ENCODE results near the gene RASGEF1B.

The RASGEF1B gene

GRCh38 chr4:81465406-81466340 lies 6.0 kb downstream of the RASGEF1B start:
- DNase-seq, result peak; percentile 2 to 32 (median 26)

DNA sequence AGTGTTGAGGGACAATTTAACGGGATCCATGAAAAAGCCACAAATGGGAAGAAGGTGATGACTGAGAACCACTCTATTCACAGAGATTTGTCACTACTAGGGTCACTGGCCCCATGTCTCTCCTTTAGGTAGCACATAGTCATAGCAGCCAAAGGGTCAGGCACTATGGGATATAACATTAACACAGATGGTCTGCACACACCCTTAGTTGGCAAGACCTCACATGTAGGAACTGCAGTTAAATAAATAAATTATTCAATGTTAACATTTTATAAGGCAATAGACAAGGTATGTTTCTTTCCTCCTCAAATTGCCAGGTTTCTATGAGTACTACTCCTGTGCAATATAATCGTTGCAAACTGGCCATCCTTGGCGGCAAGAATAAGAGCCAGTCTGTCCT lies 10.9 kb downstream of the RASGEF1B start:
- peak; percentile 24 to 29 (median 28) for DNase-seq

DNA sequence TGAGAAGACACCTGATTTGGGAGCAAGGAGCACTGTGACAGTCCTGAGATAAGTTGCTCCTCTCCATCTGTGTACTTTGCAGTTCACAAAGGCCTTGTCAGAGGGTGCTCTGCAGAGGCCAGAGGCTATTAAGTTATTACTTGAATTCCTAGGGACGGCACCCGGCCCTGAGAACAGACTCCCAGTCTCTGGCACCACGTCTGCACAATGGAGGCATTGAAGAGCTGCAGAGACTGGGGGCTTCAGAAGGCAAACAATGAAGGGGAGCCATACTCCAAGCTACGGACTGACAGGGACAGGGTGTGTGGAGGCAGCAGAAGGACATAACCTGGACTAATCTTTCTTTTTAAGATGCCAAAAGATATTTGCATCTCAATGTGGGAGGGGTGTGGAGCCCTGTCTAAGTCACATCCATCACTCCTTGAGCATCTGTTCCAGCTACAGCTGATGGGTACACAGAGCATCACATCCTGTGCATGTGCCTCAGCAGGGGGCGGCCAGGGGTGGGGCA lies 11.5 kb downstream of the RASGEF1B start:
- peak; percentile 17 to 23 (median 19) for DNase-seq

DNA sequence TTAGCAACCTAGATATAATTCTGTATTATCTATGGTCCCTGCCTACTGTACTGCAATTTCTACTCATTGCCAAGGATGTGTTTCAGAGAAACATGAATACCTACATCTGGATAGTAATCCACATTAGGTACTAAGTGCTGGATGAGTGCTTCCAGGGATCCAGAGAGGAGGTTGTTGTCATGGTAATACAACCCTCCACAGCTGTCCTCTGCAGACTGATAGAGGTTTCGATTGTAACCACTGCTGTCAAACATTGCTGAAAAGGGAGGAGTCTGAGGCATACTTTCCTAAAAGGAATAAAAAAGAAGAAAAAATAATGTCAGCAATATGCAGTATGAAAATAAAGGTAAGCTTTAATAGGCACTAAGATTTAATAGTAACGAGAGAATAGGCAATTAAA lies 12.5 kb downstream of the RASGEF1B start:
- peak in 2 of 3 donors; percentile 6 to 14 for DNase-seq

DNA sequence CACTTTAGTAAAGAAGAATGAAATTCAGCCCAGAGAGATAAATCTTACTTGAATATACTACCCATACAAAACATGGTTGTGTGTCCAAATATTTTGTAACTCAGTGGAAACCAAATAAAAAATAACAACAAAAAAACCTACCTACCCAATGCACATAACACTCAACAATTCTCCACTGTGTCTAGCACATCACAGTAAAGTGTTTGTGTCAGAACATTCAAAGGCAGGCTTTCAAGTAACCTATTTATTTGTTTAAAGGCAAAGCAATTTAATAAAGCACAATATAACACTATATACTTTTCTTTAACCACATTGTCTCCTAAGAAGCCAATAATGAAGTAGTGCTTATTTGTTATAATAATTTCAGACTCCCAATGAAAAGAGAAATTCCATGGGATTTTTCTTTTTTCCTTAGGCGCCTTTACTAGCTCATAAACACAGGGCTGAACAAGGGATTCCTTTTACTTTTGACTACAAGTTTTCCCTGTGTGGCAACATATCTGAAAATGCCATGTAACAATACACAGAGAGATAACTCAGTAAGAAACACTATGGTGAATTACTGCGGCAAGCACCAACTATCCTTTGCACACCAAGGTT lies 13.7 kb downstream of the RASGEF1B start:
- DNase-seq, result peak in 1 of 3 donors; percentile 8

- DNase-seq, result peak in 1 of 3 donors; percentile 6
Measured at GRCh38 chr4:81457345-81457744, 14.4 kb downstream of the RASGEF1B start.

DNA sequence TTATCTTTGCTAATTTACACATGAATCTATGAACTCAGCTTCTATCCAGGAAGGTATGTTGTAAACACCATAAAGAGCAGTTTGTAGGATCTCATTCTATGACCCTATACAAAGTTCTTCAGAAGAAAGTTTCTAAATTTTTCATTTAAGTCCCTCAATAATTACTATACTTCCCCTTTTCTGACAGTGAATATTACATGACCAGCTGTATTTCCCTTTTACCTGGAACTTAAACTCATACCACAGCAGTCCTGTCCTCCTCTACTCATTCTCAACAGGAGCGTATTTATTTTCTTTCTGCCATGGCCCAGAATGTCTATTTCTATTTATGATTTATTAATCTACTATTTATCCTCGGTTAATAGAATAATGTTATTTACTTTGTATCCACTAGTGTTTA lies 15.8 kb downstream of the RASGEF1B start:
- peak in 1 of 3 donors; percentile 30 for DNase-seq

DNA sequence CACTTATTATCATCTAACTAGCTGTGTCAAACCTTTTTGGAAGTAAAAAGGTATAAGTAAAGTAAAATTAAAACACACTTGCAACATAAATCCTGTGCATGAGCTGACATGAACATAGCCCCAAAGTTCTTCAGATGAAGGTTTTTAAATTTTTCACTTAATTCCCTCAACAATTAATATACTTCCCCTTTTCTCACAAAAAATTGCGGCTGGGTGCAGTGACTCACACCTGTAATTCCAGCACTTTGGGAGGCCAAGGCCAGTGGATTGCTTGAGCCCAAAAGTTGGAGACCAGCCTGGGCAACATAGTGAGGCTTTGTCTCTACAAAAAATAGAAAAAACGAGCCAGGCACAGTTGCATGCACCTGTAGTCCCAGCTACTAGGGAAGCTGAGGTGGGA lies 16.8 kb downstream of the RASGEF1B start:
- peak in 2 of 3 donors; percentile 48 to 49 for DNase-seq

DNA sequence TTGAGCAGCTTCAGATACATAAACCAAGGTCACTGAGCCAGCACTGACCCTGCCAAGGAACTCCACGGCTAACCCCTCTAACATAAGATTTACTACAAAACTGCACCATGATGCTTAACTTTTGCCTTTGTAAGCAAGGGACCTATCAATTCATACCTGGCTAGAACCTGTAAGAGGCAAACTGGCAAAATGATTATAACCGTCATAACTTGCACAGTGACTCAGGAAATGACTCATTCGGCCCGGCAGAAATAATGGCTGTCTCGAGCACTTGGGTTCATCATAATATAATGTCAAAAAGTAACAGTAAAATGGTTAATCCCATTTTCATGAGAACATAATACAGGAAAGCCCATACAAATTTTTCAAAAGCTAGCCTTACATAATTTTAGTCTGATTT lies 17.2 kb downstream of the RASGEF1B start:
- DNase-seq, result peak in 2 of 3 donors; percentile 46 to 62

- no peak for DNase-seq
Measured at GRCh38 chr4:81453024-81453423, 18.7 kb downstream of the RASGEF1B start.

GRCh38 chr4:81452452-81453006 lies 19.2 kb downstream of the RASGEF1B start:
- peak in 1 of 3 donors; percentile 43 for DNase-seq

DNA sequence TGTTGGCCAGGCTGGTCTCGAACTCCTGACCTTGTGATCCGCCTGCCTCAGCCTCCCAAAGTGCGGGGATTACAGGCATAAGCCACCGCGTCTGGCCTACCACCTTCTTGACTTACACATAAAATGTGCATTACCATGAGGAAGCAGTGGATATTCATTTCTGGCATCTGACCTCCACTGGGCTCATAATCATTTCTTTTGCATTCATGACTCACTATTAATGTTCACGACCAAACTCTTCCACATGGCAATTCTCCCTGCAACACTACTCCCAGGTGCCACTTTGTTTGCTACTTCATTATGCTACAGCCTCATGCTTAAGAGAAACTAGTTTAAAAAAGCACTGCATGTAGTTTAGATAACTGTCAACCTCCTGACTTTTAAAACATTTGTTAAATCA lies 22.7 kb downstream of the RASGEF1B start:
- no peak for DNase-seq

- DNase-seq, result no peak
Measured at GRCh38 chr4:81447566-81448229, 24.0 kb downstream of the RASGEF1B start.

DNA sequence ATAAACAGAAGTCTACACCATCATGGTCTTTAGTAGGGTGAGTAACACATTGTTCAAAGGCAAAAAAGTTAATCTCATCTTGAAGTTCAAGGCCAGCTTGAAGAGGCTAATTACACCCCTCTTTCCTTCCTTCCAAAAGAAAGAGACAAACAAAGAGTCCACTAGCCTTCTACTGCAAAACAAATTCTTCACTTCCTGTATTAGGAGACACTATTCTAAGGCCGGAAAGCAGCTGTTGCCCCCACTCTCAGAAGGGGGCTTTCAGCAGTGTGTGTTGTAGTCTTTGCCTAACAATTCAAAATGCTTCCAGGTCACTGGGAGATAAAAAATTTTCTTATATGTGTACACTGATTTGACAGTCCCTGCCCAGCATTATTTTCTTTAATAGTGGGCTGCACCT lies 25.1 kb downstream of the RASGEF1B start:
- no peak for DNase-seq

GRCh38 chr4:81445196-81445595 lies 26.5 kb downstream of the RASGEF1B start:
- no peak for DNase-seq

DNA sequence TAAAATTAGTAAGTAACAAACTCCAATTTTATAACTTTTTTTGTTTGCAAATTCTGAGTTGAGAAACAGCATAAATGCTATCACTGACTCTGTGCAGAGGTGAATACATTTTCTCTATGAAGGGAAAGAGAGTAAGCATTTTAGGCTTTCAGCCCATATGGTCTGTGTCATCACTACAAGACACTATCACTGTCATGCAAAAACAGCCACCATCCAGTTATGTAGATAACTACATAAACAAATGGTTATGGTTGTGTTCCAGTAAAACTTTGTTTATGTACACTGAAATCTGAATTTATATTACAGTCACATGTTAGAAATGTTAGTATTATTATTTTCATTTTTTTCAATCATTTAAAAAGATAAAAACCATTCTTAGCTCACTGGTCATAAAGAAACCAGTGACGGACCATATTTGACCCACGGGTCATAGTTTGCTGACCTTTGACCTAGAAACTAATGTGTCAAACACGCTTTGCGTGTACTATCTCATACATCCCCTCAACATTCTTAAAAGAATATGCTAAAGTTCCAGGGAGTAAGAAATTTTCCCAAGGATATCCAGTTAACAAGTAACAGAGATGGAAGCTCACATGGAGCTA lies 29.1 kb downstream of the RASGEF1B start:
- no peak for DNase-seq

- DNase-seq, result no peak
Measured at GRCh38 chr4:81440949-81441348, 30.8 kb downstream of the RASGEF1B start.

- no peak for DNase-seq
Measured at GRCh38 chr4:81436941-81437574, 34.6 kb downstream of the RASGEF1B start.

DNA sequence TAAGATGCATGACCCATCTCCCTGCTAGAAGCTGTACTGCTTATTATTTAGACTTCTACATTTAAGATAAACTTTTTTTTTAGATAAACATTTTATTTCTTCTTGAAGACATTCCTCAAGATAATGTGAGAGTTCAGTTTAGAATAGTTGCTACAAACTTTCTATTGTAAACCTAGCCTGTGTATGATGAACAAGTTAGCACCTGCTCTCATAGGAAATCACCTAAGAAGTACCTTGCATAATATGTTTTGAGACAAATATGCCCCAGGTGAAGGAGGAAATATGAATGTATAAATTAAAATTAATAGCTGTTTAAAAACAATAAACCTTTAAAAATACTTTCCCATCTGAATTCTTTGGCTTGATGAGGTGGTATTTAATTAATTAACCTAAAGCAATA lies 35.6 kb downstream of the RASGEF1B start:
- no peak for DNase-seq

DNA sequence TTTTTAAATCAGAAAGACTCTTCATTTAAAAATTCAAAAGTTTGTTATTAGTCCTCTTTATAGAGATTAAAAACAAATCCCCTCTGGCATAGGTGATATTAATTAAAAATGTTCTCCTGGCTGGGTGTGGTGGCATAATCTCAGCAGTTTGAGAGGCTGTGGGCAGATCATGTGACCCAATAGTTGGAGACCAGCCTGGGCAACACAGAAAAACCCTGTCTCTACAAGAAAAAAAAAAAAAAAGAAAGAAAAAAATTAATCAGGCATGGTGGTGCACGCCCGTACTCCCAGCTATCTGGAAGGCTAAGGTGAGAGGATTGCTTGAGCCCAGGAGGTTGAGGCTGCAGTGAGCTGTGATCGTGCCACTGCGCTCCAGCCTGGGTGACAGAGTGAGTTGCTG lies 38.9 kb downstream of the RASGEF1B start:
- no peak for DNase-seq

- no peak for DNase-seq
Measured at GRCh38 chr4:81431971-81432370, 39.7 kb downstream of the RASGEF1B start.

- no peak for DNase-seq
Measured at GRCh38 chr4:81429607-81430006, 42.1 kb downstream of the RASGEF1B start.

Measured in suppressor macrophage treated with lipopolysaccharide for 1 hour (primary cell).